T-helper 17 cell (primary cell): ENCODE measurements around the gene CSRP1. TPM values are rescaled to one million over a fixed set of nuclear protein-coding genes. Genes with fewer than 3 reads are reported as not detected.
A peak's percentile ranks its signal among the peaks of the same experiment; 100 is the strongest.

Experiments
- ATAC-seq: fragments of 150-1000 bp; cut with Tn5 transposase; 2 replicates; pipeline ENCODE4 v1.10.0; 2021; ENCODE audit warnings: mild to moderate bottlenecking, moderate library complexity
- DNase-seq, 3 donors: peaks; one replicate each; pipeline versions ENCODE4 v3.0.0 to v3.0.0-alpha.2; 2020 to 2021
- H3K9me3 ChIP-seq: one replicate; pipeline ENCODE4 v1.7.0; 2013; ENCODE audit warnings: low read length, mild to moderate bottlenecking; ENCODE audit not compliant: control insufficient read depth, poor library complexity, severe bottlenecking
- H3K27ac Mint-ChIP-seq: one replicate; pipeline ENCODE4 v1.8.0; 2022; ENCODE audit warnings: mild to moderate bottlenecking, moderate library complexity, mixed read lengths
- H3K27me3 Mint-ChIP-seq: one replicate; pipeline ENCODE4 v1.8.0; 2022; ENCODE audit warnings: mixed read lengths
- H3K36me3 Mint-ChIP-seq: one replicate; pipeline ENCODE4 v1.8.0; 2022; ENCODE audit warnings: low read depth, mixed read lengths
- H3K4me1 Mint-ChIP-seq: one replicate; pipeline ENCODE4 v1.8.0; 2022; ENCODE audit warnings: mild to moderate bottlenecking, mixed read lengths
- H3K4me3 Mint-ChIP-seq: one replicate; pipeline ENCODE4 v1.8.0; 2022; ENCODE audit warnings: mild to moderate bottlenecking, moderate library complexity, mixed read lengths
- total RNA-seq, 4 donors: library from RNA in 2 of 4; stranded (reverse) in 2 of 4; gene quantifications; one replicate each; pipeline ENCODE4 v1.2.3 and lab custom pipeline; 2022 to 2026

The CSRP1 gene
- total RNA-seq, 2 donors from 2014 or later: 37.2 to 51.7 TPM

- peak overlapping the region; percentile 37 for H3K27ac Mint-ChIP-seq
- no peak for ATAC-seq
Observed at GRCh38 chr1:201515062-201515750, 8.3 kb upstream of the CSRP1 start.

DNA sequence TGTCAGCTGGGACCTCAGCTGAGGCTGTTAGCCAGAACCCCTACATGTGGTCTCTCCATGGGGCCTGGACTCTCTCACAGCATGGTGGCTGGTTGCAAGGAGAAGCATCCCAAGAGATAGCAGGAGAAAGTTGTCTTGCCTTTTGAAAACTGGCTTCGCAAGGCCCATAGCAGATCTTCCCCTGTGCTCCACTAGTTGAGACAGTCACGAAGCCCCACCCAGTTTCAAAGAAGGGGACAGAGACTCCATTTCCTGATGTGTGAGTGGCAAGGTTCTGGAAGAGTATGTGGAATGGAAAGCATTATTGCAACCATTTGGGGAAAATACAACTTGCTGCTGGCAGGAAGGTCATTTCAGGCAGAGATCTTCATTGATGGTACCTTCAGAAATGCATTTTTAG is 7.5 kb upstream of the CSRP1 start:
- H3K9me3 ChIP-seq: no peaks in the 10 kb centered on the region
- Mint-ChIP-seq H3K4me3 (no peak overlapping the region), H3K27me3 (no peaks in the 10 kb centered on the region), H3K4me1 (peaks cover 13% of the 10 kb centered on the region), H3K36me3 (peaks cover 11% of the 10 kb centered on the region), H3K27ac (peak overlapping the region; percentile 37)
- ATAC-seq: no peak
- no peak for DNase-seq

More at GRCh38 chr1:201515062-201515750, 8.3 kb upstream of the CSRP1 start:
- no peak for DNase-seq
- H3K36me3 Mint-ChIP-seq: peaks cover 7% of the 10 kb centered on the region
- H3K4me1 Mint-ChIP-seq: peaks cover 7% of the 10 kb centered on the region
- H3K27me3 Mint-ChIP-seq: no peaks in the 10 kb centered on the region
- H3K9me3 ChIP-seq: no peaks in the 10 kb centered on the region
- no peak overlapping the region for H3K4me3 Mint-ChIP-seq

DNA sequence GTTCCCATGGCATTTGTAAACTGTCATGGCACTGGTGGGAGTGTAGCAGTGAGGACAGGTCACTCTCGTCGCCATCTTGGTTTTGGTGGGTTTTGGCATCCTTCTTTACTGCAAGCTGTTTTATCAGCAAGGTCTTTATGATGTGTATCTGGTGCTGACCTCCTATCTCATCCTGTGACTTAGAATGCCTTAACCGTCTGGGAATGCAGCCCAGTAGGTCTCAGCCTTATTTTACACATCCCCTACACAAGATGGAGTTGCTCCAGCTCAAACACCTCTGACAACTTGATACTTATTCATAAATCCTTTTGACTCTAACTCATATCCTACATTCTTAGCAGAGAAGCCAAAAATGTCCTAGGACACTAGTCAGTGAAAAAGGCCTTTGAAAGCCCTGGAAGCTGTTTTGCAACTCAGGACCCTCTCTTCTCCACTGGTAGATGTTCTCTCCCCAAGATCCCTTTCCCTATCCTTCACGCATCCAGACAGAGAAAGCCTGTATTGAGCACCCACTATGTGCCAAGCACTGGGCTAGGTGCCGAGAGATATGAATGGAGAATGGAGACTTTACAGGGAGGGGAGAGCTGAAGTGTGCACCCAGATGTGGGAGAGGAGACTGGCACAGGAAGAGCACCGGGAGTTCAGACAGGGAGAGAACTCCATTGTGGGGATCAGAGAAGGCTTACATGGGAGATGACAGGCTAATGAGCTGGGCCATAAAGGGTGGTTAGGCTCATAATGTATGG is 6.7 kb upstream of the CSRP1 start:
- no peaks in the 10 kb centered on the region for H3K9me3 ChIP-seq
- no peak for ATAC-seq
- Mint-ChIP-seq H3K27ac (no peak overlapping the region), H3K27me3 (no peaks in the 10 kb centered on the region), H3K4me3 (no peak overlapping the region), H3K4me1 (peaks cover 16% of the 10 kb centered on the region), H3K36me3 (peaks cover 11% of the 10 kb centered on the region)
- DNase-seq: no peak

GRCh38 chr1:201511941-201512539 is 5.1 kb upstream of the CSRP1 start:
- ATAC-seq (no peak), DNase-seq (no peak)
- Mint-ChIP-seq H3K36me3 (peaks cover 11% of the 10 kb centered on the region), H3K27ac (no peak overlapping the region), H3K4me1 (peaks cover 19% of the 10 kb centered on the region), H3K4me3 (no peak overlapping the region), H3K27me3 (no peaks in the 10 kb centered on the region)
- no peaks in the 10 kb centered on the region for H3K9me3 ChIP-seq

DNA sequence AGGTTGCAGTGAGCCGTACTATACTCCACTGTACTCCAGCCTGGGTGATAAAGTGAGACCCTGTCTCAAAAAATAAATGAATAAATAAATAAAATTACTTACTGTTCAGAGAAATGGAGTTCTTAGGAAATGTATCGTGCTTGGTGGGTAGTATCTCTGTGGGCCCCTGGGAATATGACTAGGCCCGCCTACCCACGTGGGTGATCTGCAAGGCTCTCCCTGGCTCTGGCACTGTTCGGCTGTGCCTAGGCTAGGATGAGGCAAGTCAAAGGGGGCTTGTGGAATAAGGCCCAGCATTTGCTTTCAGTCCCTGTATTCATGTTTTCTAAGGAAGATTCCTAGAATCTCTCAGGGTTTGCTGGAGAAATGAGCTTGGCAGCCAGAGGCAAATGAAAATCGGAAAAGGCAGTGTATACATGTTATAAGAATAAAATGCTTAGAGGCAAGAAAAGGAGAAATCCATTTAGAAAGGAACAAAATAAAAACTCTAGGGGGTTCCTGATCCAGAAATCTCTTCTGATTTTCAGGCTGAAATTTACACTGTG is 4.5 kb upstream of the CSRP1 start:
- Mint-ChIP-seq H3K27ac (no peak overlapping the region), H3K4me3 (no peak overlapping the region), H3K4me1 (peaks cover 18% of the 10 kb centered on the region), H3K36me3 (peaks cover 11% of the 10 kb centered on the region), H3K27me3 (no peaks in the 10 kb centered on the region)
- no peak for ATAC-seq
- DNase-seq: no peak
- H3K9me3 ChIP-seq: no peaks in the 10 kb centered on the region

GRCh38 chr1:201510734-201511133 is 3.8 kb upstream of the CSRP1 start:
- no peaks in the 10 kb centered on the region for H3K9me3 ChIP-seq
- Mint-ChIP-seq H3K4me3 (no peak overlapping the region), H3K36me3 (peaks cover 11% of the 10 kb centered on the region), H3K27ac (peak overlapping the region; percentile 27), H3K4me1 (peaks cover 22% of the 10 kb centered on the region), H3K27me3 (no peaks in the 10 kb centered on the region)
- ATAC-seq (no peak), DNase-seq (no peak)

- H3K27ac Mint-ChIP-seq: peak overlapping the region; percentile 27
- H3K4me3 Mint-ChIP-seq: peak overlapping the region; percentile 70
- no peaks in the 10 kb centered on the region for H3K9me3 ChIP-seq
- DNase-seq (no peak), ATAC-seq (no peak)
- peaks cover 30% of the 10 kb centered on the region for H3K4me1 Mint-ChIP-seq
- peaks cover 7% of the 10 kb centered on the region for H3K36me3 Mint-ChIP-seq
- no peaks in the 10 kb centered on the region for H3K27me3 Mint-ChIP-seq
Observed at GRCh38 chr1:201509601-201510374, 2.9 kb upstream of the CSRP1 start.

DNA sequence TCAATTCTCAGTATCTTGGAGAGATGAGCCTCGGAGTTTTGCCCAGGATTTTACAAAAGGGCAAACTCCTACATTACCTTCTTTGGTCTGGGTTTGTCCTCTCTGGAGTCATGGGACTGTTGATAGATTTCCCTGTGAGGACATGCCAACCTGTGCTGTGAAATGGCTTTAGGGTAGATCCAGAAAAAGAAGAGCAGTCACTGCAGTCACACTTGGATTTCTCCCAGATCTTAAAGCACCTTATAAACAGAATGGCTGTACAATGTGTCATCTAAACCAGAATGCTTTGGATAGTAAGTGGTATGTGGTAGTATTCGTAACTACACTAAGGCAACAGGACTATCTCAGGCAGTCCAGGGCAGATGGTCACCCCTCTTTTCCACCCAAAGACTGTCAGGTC is 1.9 kb upstream of the CSRP1 start:
- Mint-ChIP-seq H3K27ac (no peak overlapping the region), H3K4me1 (peaks cover 31% of the 10 kb centered on the region), H3K27me3 (no peaks in the 10 kb centered on the region), H3K36me3 (peaks cover 4% of the 10 kb centered on the region), H3K4me3 (no peak overlapping the region)
- no peaks in the 10 kb centered on the region for H3K9me3 ChIP-seq
- DNase-seq: no peak
- no peak for ATAC-seq

GRCh38 chr1:201507360-201507675 is 395 bp upstream of the CSRP1 start:
- no peaks in the 10 kb centered on the region for H3K27me3 Mint-ChIP-seq
- peak overlapping the region; percentile 76 for H3K27ac Mint-ChIP-seq
- peaks cover 4% of the 10 kb centered on the region for H3K36me3 Mint-ChIP-seq
- DNase-seq (no peak), ATAC-seq (peak; percentile 7)
- peak overlapping the region; percentile 92 for H3K4me3 Mint-ChIP-seq
- no peaks in the 10 kb centered on the region for H3K9me3 ChIP-seq
- peaks cover 38% of the 10 kb centered on the region for H3K4me1 Mint-ChIP-seq

GRCh38 chr1:201506092-201506491 is 831 bp downstream of the CSRP1 start:
- DNase-seq (no peak), ATAC-seq (no peak)
- peaks cover 40% of the 10 kb centered on the region for H3K4me1 Mint-ChIP-seq
- no peaks in the 10 kb centered on the region for H3K9me3 ChIP-seq
- no peaks in the 10 kb centered on the region for H3K27me3 Mint-ChIP-seq
- H3K27ac Mint-ChIP-seq: peak overlapping the region; percentile 80
- peak overlapping the region; percentile 92 for H3K4me3 Mint-ChIP-seq
- peaks cover 4% of the 10 kb centered on the region for H3K36me3 Mint-ChIP-seq

DNA sequence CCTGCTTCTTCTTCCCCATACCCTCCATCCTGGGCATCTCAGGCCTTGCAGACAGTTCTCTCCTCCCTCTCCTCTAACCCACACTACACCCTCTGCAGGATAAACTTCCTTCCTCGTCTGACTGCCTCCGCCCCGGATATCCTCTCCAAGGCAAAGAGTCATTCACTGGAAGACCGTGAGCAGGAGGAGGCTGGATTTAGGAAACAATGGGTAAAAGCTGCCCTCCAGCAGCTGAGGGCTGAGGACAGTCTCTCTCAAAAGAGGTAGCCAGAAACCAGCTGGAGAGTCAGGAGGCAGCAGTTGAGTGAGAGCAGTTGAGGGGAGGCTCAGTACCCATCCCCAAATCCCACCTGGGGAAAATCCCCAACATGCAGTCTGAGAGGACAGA is 1.4 kb downstream of the CSRP1 start:
- Mint-ChIP-seq H3K4me3 (peak overlapping the region; percentile 92), H3K27ac (peak overlapping the region; percentile 80), H3K4me1 (peaks cover 40% of the 10 kb centered on the region), H3K36me3 (peaks cover 4% of the 10 kb centered on the region), H3K27me3 (no peaks in the 10 kb centered on the region)
- H3K9me3 ChIP-seq: no peaks in the 10 kb centered on the region
- DNase-seq (no peak), ATAC-seq (no peak)

DNA sequence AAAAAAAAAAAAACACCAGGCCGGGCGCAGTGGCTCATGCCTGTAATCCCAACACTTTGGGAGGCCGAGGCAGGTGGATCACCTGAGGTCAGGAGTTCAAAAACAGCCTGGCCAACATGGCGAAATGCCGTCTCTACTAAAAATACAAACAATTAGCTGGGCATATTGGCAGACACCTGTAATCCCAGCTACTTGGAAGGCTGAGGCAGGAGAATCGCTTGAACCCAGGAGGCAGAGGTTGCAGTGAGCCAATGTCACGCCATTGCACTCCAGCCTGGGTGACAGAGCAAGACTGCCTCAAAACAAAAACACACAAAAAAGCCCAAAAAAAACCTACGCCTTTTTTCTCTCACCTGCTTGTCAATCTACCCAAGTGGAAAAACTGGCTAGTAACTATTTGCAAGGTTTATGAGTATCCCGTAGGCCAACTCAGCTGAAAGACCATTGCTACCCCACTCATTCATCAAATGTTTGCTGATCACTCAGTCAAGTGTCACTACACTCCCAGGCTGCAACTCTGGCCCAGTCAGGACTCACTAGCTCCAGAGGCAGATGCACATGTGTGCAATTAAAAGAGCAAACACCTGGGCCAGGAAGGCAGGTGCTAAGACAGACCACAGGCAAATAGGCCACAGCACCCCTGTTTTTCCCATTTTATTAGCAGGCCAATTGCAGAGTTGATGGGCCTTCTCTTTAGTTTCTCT is 2.0 kb downstream of the CSRP1 start:
- H3K36me3 Mint-ChIP-seq: peaks cover 3% of the 10 kb centered on the region
- ATAC-seq: no peak
- peaks cover 36% of the 10 kb centered on the region for H3K4me1 Mint-ChIP-seq

More for the DNA sequence above, 2.0 kb downstream of the CSRP1 start:
- Mint-ChIP-seq H3K27me3 (no peaks in the 10 kb centered on the region), H3K27ac (peak overlapping the region; percentile 80), H3K4me3 (peak overlapping the region; percentile 92)
- H3K9me3 ChIP-seq: no peaks in the 10 kb centered on the region
- DNase-seq: no peak
